ENCODE data around the gene ATXN10. TPM values are rescaled to one million over a fixed set of nuclear protein-coding genes. Genes with fewer than 3 reads are reported as not detected.

The ATXN10 gene
- total RNA-seq, 5 donors from 2014 or later (not counting 1 experiment from before 2014, with no cell fraction given) = 58.9 to 85.0 (median 69.6) TPM

GRCh38 chr22:45636683-45637082, 35.0 kb upstream of the ATXN10 start:
- H3K36me3 ChIP-seq (ENCODE audit: control insufficient read depth in 2 of 2, extremely low read depth in 1 of 2, insufficient read depth in 1 of 2, low read length in 1 of 2) = no peaks in the 10 kb centered on the region
- no peak for ATAC-seq (replicated peaks in 1 of 4)
- Mint-ChIP-seq H3K4me3 (no peak overlapping the region), H3K4me1 (peaks cover 0 to 13% (median 5%) of the 10 kb centered on the region in 3 donors), H3K9me3 (no peaks in the 10 kb centered on the region), H3K27me3 (peaks cover 47 to 74% of the 10 kb centered on the region in 2 donors), H3K36me3 (no peaks in the 10 kb centered on the region), H3K27ac (no peak overlapping the region)
- DNase-seq = no peak
- no peak overlapping the region for H3K27ac ChIP-seq (ENCODE audit: low read length)
- H3K9me3 ChIP-seq = no peaks in the 10 kb centered on the region
- peaks cover 3 to 44% of the 10 kb centered on the region in 2 experiments for H3K27me3 ChIP-seq (replicated peaks in 1 of 2; ENCODE audit: control insufficient read depth in 2 of 2, extremely low read depth in 1 of 2, insufficient read depth in 2 of 2, low read length in 1 of 2)
- peaks cover 0 to 17% of the 10 kb centered on the region in 2 experiments for H3K4me1 ChIP-seq (ENCODE audit: control insufficient read depth in 1 of 2, extremely low read depth in 1 of 2, insufficient read depth in 2 of 2, low read length in 2 of 2)
- CTCF ChIA-PET = no interaction called here
- no peak overlapping the region for H3K4me3 ChIP-seq (ENCODE audit: control insufficient read depth in 1 of 2, extremely low read depth in 1 of 2, low read length in 1 of 2)
- POLR2A ChIA-PET = no interaction called here
- WGBS (ENCODE audit: insufficient coverage) = 100% methylated on average over 1 of the region's 7 CpGs

GRCh38 chr22:45638197-45638596, 33.4 kb upstream of the ATXN10 start:
- H3K9me3 Mint-ChIP-seq = no peaks in the 10 kb centered on the region
- CTCF ChIA-PET = no interaction called here
- peaks cover 40 to 73% of the 10 kb centered on the region in 2 donors for H3K27me3 Mint-ChIP-seq

GRCh38 chr22:45638834-45639746, 32.5 kb upstream of the ATXN10 start:
- ATAC-seq (replicated peaks in 1 of 4) = no peak

More at GRCh38 chr22:45638197-45638596, 33.4 kb upstream of the ATXN10 start:
- H3K36me3 ChIP-seq (ENCODE audit: control insufficient read depth in 2 of 2, extremely low read depth in 1 of 2, insufficient read depth in 1 of 2, low read length in 1 of 2) = no peaks in the 10 kb centered on the region
- H3K4me1 Mint-ChIP-seq = peaks cover 0 to 13% (median 5%) of the 10 kb centered on the region in 3 donors
- DNase-seq (no peak), ATAC-seq (replicated peaks in 1 of 4) (no peak)
- no CpG with 5 or more reads among the region's 3 CpGs for WGBS (ENCODE audit: insufficient coverage)
- no peaks in the 10 kb centered on the region for H3K9me3 ChIP-seq
- H3K4me3 Mint-ChIP-seq = no peak overlapping the region
- no peak overlapping the region for H3K27ac ChIP-seq (ENCODE audit: low read length)
- POLR2A ChIA-PET = interaction anchor here in 1 of 2 donors (0.6 kb wide), 1 partner anchor 269 kb away, joined by 5 read pairs; no protein-coding TSS in a partner anchor
- H3K27me3 ChIP-seq (replicated peaks in 1 of 2; ENCODE audit: control insufficient read depth in 2 of 2, extremely low read depth in 1 of 2, insufficient read depth in 2 of 2, low read length in 1 of 2) = peaks cover 2 to 37% of the 10 kb centered on the region in 2 experiments
- H3K36me3 Mint-ChIP-seq = no peaks in the 10 kb centered on the region
- no peak overlapping the region for H3K4me3 ChIP-seq (ENCODE audit: control insufficient read depth in 1 of 2, extremely low read depth in 1 of 2, low read length in 1 of 2)
- H3K4me1 ChIP-seq (ENCODE audit: control insufficient read depth in 1 of 2, extremely low read depth in 1 of 2, insufficient read depth in 2 of 2, low read length in 2 of 2) = peaks cover 0 to 17% of the 10 kb centered on the region in 2 experiments
- H3K27ac Mint-ChIP-seq = no peak overlapping the region

GRCh38 chr22:45639747-45640102, 31.9 kb upstream of the ATXN10 start:
- H3K9me3 ChIP-seq = no peaks in the 10 kb centered on the region
- peaks cover 0 to 17% of the 10 kb centered on the region in 2 experiments for H3K4me1 ChIP-seq (ENCODE audit: control insufficient read depth in 1 of 2, extremely low read depth in 1 of 2, insufficient read depth in 2 of 2, low read length in 2 of 2)
- Mint-ChIP-seq H3K27ac (no peak overlapping the region), H3K36me3 (no peaks in the 10 kb centered on the region), H3K4me3 (no peak overlapping the region), H3K27me3 (peaks cover 30 to 69% of the 10 kb centered on the region in 2 donors), H3K4me1 (peaks cover 0 to 13% (median 5%) of the 10 kb centered on the region in 3 donors), H3K9me3 (no peaks in the 10 kb centered on the region)
- no peak overlapping the region for H3K4me3 ChIP-seq (ENCODE audit: control insufficient read depth in 1 of 2, extremely low read depth in 1 of 2, low read length in 1 of 2)
- no peaks in the 10 kb centered on the region for H3K36me3 ChIP-seq (ENCODE audit: control insufficient read depth in 2 of 2, extremely low read depth in 1 of 2, insufficient read depth in 1 of 2, low read length in 1 of 2)
- DNase-seq (no peak), ATAC-seq (replicated peaks in 1 of 4) (peak in 1 of 4 experiments; percentile 32)
- no peak overlapping the region for H3K27ac ChIP-seq (ENCODE audit: low read length)
- 3% methylated on average over 4 of the region's 7 CpGs for WGBS (ENCODE audit: insufficient coverage)
- peaks cover 0 to 48% of the 10 kb centered on the region in 2 experiments for H3K27me3 ChIP-seq (replicated peaks in 1 of 2; ENCODE audit: control insufficient read depth in 2 of 2, extremely low read depth in 1 of 2, insufficient read depth in 2 of 2, low read length in 1 of 2)
- ChIA-PET CTCF (no interaction called here), POLR2A (no interaction called here)

More at GRCh38 chr22:45638834-45639746, 32.5 kb upstream of the ATXN10 start:
- Histone ChIP-seq H3K9me3 (no peaks in the 10 kb centered on the region), H3K27ac (ENCODE audit: low read length) (no peak overlapping the region), H3K4me1 (ENCODE audit: control insufficient read depth in 1 of 2, extremely low read depth in 1 of 2, insufficient read depth in 2 of 2, low read length in 2 of 2) (peaks cover 0 to 17% of the 10 kb centered on the region in 2 experiments), H3K36me3 (ENCODE audit: control insufficient read depth in 2 of 2, extremely low read depth in 1 of 2, insufficient read depth in 1 of 2, low read length in 1 of 2) (no peaks in the 10 kb centered on the region), H3K4me3 (ENCODE audit: control insufficient read depth in 1 of 2, extremely low read depth in 1 of 2, low read length in 1 of 2) (no peak overlapping the region), H3K27me3 (replicated peaks in 1 of 2; ENCODE audit: control insufficient read depth in 2 of 2, extremely low read depth in 1 of 2, insufficient read depth in 2 of 2, low read length in 1 of 2) (peaks cover 0 to 41% of the 10 kb centered on the region in 2 experiments)
- ChIA-PET CTCF (no interaction called here), POLR2A (no interaction called here)
- peaks cover 34 to 67% of the 10 kb centered on the region in 2 donors for H3K27me3 Mint-ChIP-seq
- H3K27ac Mint-ChIP-seq = no peak overlapping the region
- H3K9me3 Mint-ChIP-seq = no peaks in the 10 kb centered on the region
- H3K4me3 Mint-ChIP-seq = no peak overlapping the region
- WGBS (ENCODE audit: insufficient coverage) = 49% methylated on average over 16 of the region's 21 CpGs
- DNase-seq = no peak
- peaks cover 0 to 13% (median 5%) of the 10 kb centered on the region in 3 donors for H3K4me1 Mint-ChIP-seq
- H3K36me3 Mint-ChIP-seq = no peaks in the 10 kb centered on the region

GRCh38 chr22:45640291-45640940, 31.2 kb upstream of the ATXN10 start:
- no peak for ATAC-seq (replicated peaks in 1 of 4)
- POLR2A ChIA-PET = no interaction called here
- Histone ChIP-seq H3K27me3 (replicated peaks in 1 of 2; ENCODE audit: control insufficient read depth in 2 of 2, extremely low read depth in 1 of 2, insufficient read depth in 2 of 2, low read length in 1 of 2) (peaks cover 0 to 54% of the 10 kb centered on the region in 2 experiments), H3K4me3 (ENCODE audit: control insufficient read depth in 1 of 2, extremely low read depth in 1 of 2, low read length in 1 of 2) (no peak overlapping the region), H3K4me1 (ENCODE audit: control insufficient read depth in 1 of 2, extremely low read depth in 1 of 2, insufficient read depth in 2 of 2, low read length in 2 of 2) (peaks cover 0 to 22% of the 10 kb centered on the region in 2 experiments), H3K9me3 (no peaks in the 10 kb centered on the region), H3K36me3 (ENCODE audit: control insufficient read depth in 2 of 2, extremely low read depth in 1 of 2, insufficient read depth in 1 of 2, low read length in 1 of 2) (no peaks in the 10 kb centered on the region), H3K27ac (ENCODE audit: low read length) (no peak overlapping the region)
- WGBS (ENCODE audit: insufficient coverage) = 73% methylated on average over 3 of the region's 7 CpGs
- Mint-ChIP-seq H3K36me3 (no peaks in the 10 kb centered on the region), H3K27me3 (peaks cover 24 to 66% of the 10 kb centered on the region in 2 donors), H3K9me3 (no peaks in the 10 kb centered on the region), H3K4me1 (peaks cover 0 to 13% (median 7%) of the 10 kb centered on the region in 3 donors), H3K4me3 (no peak overlapping the region), H3K27ac (no peak overlapping the region)
- CTCF ChIA-PET = no interaction called here
- DNase-seq = no peak

GRCh38 chr22:45640941-45641621, 30.6 kb upstream of the ATXN10 start:
- DNase-seq = no peak
- CTCF ChIA-PET = no interaction called here
- no peak overlapping the region for H3K27ac ChIP-seq (ENCODE audit: low read length)
- WGBS (ENCODE audit: insufficient coverage) = 82% methylated on average over 21 of the region's 24 CpGs
- Mint-ChIP-seq H3K27ac (no peak overlapping the region), H3K27me3 (peaks cover 26 to 69% of the 10 kb centered on the region in 2 donors), H3K9me3 (no peaks in the 10 kb centered on the region), H3K4me3 (no peak overlapping the region), H3K36me3 (no peaks in the 10 kb centered on the region), H3K4me1 (peaks cover 5 to 16% (median 10%) of the 10 kb centered on the region in 3 donors)
- H3K27me3 ChIP-seq (replicated peaks in 1 of 2; ENCODE audit: control insufficient read depth in 2 of 2, extremely low read depth in 1 of 2, insufficient read depth in 2 of 2, low read length in 1 of 2) = peaks cover 0 to 58% of the 10 kb centered on the region in 2 experiments
- no peaks in the 10 kb centered on the region for H3K36me3 ChIP-seq (ENCODE audit: control insufficient read depth in 2 of 2, extremely low read depth in 1 of 2, insufficient read depth in 1 of 2, low read length in 1 of 2)
- ATAC-seq (replicated peaks in 1 of 4) = no peak
- peaks cover 0 to 27% of the 10 kb centered on the region in 2 experiments for H3K4me1 ChIP-seq (ENCODE audit: control insufficient read depth in 1 of 2, extremely low read depth in 1 of 2, insufficient read depth in 2 of 2, low read length in 2 of 2)
- POLR2A ChIA-PET = no interaction called here
- H3K4me3 ChIP-seq (ENCODE audit: control insufficient read depth in 1 of 2, extremely low read depth in 1 of 2, low read length in 1 of 2) = no peak overlapping the region
- no peaks in the 10 kb centered on the region for H3K9me3 ChIP-seq
